Mesendoderm (in vitro differentiated cells): ENCODE measurements around the gene CAT.

Source experiments
- DNase-seq: peaks from one replicate; pipeline ENCODE4 v3.0.0; 2013
- H2AK5ac ChIP-seq: 2 replicates; pipeline ENCODE4 v1.6.1; 2013; ENCODE audit warnings: low read length, inconsistent platforms
- H2BK120ac ChIP-seq: 2 replicates; pipeline ENCODE4 v1.6.1; 2013; ENCODE audit warnings: low read depth, mild to moderate bottlenecking, low read length, moderate library complexity, mixed read lengths
- H2BK15ac ChIP-seq: replicated peaks from 2 replicates; pipeline ENCODE4 v1.6.1; 2013; ENCODE audit warnings: low read depth, mild to moderate bottlenecking, moderate library complexity
- H2BK5ac ChIP-seq: 2 replicates; pipeline ENCODE4 v1.6.1; 2013; ENCODE audit warnings: low read length, inconsistent platforms
- H3K18ac ChIP-seq: 2 replicates; pipeline ENCODE4 v1.6.1; 2013; ENCODE audit warnings: mild to moderate bottlenecking, low read length, mixed read lengths
- H3K23ac ChIP-seq: one replicate; pipeline ENCODE4 v1.6.1; 2013; ENCODE audit warnings: low read length
- H3K27ac ChIP-seq: 2 replicates; pipeline ENCODE4 v1.5.1; 2013; ENCODE audit warnings: low read depth, mild to moderate bottlenecking, inconsistent platforms, low read length, moderate library complexity
- H3K27me3 ChIP-seq: 2 replicates; pipeline ENCODE4 v1.6.1; 2013; ENCODE audit warnings: low read length, control low read depth, mild to moderate bottlenecking, inconsistent platforms; ENCODE audit not compliant: insufficient read depth, poor library complexity
- H3K36me3 ChIP-seq: 2 replicates; pipeline ENCODE4 v1.6.1; 2013; ENCODE audit warnings: low read length, inconsistent platforms; ENCODE audit not compliant: control insufficient read depth, insufficient read depth
- H3K4ac ChIP-seq: one replicate; pipeline ENCODE4 v1.6.1; 2013; ENCODE audit warnings: low read depth, mild to moderate bottlenecking, low read length, moderate library complexity
- H3K4me1 ChIP-seq: 2 replicates; pipeline ENCODE4 v1.6.1; 2013; ENCODE audit warnings: low read depth, low read length, inconsistent platforms; ENCODE audit not compliant: control insufficient read depth
- H3K4me2 ChIP-seq: 2 replicates; pipeline ENCODE4 v1.6.1; 2013; ENCODE audit warnings: low read length
- H3K4me3 ChIP-seq: 2 replicates; pipeline ENCODE4 v1.5.1; 2013; ENCODE audit warnings: mild to moderate bottlenecking, low read length
- H3K56ac ChIP-seq: one replicate; pipeline ENCODE4 v1.6.1; 2013; ENCODE audit warnings: low read length
- H3K79me1 ChIP-seq: 2 replicates; pipeline ENCODE4 v1.6.1; 2013; ENCODE audit warnings: low read length, inconsistent platforms
- H3K79me2 ChIP-seq: 2 replicates; pipeline ENCODE4 v1.6.1; 2013; ENCODE audit warnings: mild to moderate bottlenecking, low read length; ENCODE audit not compliant: control insufficient read depth, insufficient read depth
- H3K9ac ChIP-seq: 2 replicates; pipeline ENCODE4 v1.6.1; 2013; ENCODE audit warnings: low read length, inconsistent platforms
- H4K5ac ChIP-seq: one replicate; pipeline ENCODE4 v1.6.1; 2013; ENCODE audit warnings: low read length
- H4K8ac ChIP-seq: one replicate; pipeline ENCODE4 v1.6.1; 2013; ENCODE audit warnings: low read depth, mild to moderate bottlenecking, control low read depth, low read length, moderate library complexity
- WGBS: extraction: QIAGEN DNeasy Blood & Tissue Kit; methylation state at CpG from one replicate; pipeline ENCODE4 v1.1.7; 2013; ENCODE audit warnings: low lambda C conversion rate, missing lambda C conversion rate; ENCODE audit not compliant: insufficient coverage; ENCODE audit errors: extremely low coverage; 5-methylcytosine and 5-hydroxymethylcytosine counted together

Gene CAT

DNA sequence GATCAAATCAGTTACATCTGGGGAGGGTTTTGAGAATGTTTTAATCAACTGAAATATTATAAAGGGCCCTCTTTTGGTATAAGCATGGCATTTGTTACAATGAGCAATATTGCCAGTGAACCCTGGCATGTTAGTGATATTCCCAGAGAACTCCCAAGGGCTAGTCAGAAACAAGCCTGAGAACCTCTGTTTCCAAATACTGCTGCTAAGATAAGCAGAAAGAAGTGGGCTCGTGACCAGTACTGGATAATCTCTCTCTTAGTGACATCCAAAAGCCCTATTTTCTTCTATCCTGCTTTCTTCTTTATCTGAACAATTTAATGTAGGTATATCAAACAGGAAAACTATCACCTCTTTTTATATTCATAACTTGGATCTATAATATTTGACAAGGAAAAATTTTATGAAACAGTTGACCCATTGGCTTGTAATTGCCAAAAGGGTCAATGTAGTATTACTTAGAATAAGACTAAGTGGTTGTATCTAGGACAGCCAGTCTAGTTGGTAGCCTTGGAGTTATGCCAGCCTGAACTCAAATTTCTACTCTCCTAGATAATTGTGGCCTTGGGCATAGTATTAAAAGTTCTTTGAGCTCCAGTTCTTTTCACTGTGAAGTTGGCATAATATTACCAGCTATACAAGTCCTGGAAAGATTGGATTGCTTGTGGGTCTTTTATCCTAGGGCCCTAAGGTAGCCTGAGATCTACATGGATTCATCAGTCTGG lies 15.7 kb downstream of the CAT start:
- H3K56ac ChIP-seq, result no peak overlapping the region
- no peaks in the 10 kb centered on the region for H3K27me3 ChIP-seq
- H3K9ac ChIP-seq, result no peak overlapping the region
- no CpG with 5 or more reads among the region's 1 CpG for WGBS
- no peak overlapping the region for H3K27ac ChIP-seq
- no peak overlapping the region for H3K18ac ChIP-seq
- no peaks in the 10 kb centered on the region for H3K4me1 ChIP-seq
- H3K36me3 ChIP-seq, result no peaks in the 10 kb centered on the region
- no peak overlapping the region for H3K4ac ChIP-seq
- H4K5ac ChIP-seq, result no peak overlapping the region
- no peak overlapping the region for H2BK5ac ChIP-seq
- no peak overlapping the region for H4K8ac ChIP-seq
- no peak overlapping the region for H2BK15ac ChIP-seq
- H3K4me3 ChIP-seq, result no peak overlapping the region
- no peak for DNase-seq
- H3K23ac ChIP-seq, result no peak overlapping the region
- no peaks in the 10 kb centered on the region for H3K79me2 ChIP-seq
- H3K4me2 ChIP-seq, result no peak overlapping the region
- H2BK120ac ChIP-seq, result no peak overlapping the region
- no peak overlapping the region for H2AK5ac ChIP-seq
- no peaks in the 10 kb centered on the region for H3K79me1 ChIP-seq

DNA sequence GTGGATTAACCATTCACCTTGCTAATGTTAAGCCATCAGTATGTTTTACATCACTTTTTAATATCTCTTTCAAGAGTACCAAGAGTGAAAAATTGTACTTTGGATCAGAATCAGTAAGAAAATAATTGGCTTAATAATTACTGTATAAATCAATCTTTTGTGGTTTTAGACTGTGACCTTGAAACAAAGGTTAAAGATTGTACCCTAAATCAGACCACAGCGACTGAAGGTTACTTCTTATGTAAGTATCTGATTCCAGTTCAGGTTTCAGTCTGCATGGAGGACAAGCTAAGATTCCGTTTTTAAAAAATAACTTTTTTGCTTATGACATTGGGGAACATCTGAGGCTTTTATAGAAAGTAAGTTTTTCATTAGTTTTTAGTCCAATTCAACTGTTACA lies 18.9 kb downstream of the CAT start:
- H3K18ac ChIP-seq, result no peak overlapping the region
- no peaks in the 10 kb centered on the region for H3K4me1 ChIP-seq
- H3K36me3 ChIP-seq, result no peaks in the 10 kb centered on the region
- no peak overlapping the region for H3K23ac ChIP-seq
- H3K9ac ChIP-seq, result no peak overlapping the region
- H3K79me1 ChIP-seq, result no peaks in the 10 kb centered on the region
- no peak overlapping the region for H2BK15ac ChIP-seq
- no peak overlapping the region for H3K56ac ChIP-seq
- H2BK120ac ChIP-seq, result no peak overlapping the region
- no peaks in the 10 kb centered on the region for H3K27me3 ChIP-seq
- no peak overlapping the region for H3K4ac ChIP-seq
- no peak overlapping the region for H4K8ac ChIP-seq
- no CpG with 5 or more reads among the region's 2 CpGs for WGBS
- H3K79me2 ChIP-seq, result no peaks in the 10 kb centered on the region
- H3K4me2 ChIP-seq, result no peak overlapping the region
- no peak overlapping the region for H2AK5ac ChIP-seq
- H3K27ac ChIP-seq, result no peak overlapping the region
- H3K4me3 ChIP-seq, result no peak overlapping the region
- no peak for DNase-seq
- no peak overlapping the region for H4K5ac ChIP-seq
- no peak overlapping the region for H2BK5ac ChIP-seq

DNA sequence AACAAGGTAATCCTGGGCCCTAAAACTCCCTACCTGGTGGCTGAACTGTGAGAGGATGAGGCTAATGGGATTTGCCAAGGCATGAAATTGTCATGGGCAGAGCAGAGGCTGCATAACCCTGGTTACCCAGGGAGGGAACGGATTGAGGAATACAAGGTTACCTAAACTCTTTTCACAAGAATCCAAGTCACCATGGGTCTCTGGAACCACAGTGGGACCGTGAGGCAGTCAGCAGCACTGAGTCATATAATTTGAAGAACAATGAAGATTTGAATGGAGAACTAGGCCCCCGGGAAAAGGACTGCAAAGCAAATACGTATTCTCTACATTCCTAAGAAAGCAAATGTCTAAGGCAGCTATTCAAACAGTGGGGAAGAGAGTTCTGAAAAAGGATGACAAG lies 19.8 kb downstream of the CAT start:
- H4K8ac ChIP-seq, result no peak overlapping the region
- DNase-seq, result peak; percentile 11
- WGBS, result no CpG with 5 or more reads among the region's 4 CpGs

DNA sequence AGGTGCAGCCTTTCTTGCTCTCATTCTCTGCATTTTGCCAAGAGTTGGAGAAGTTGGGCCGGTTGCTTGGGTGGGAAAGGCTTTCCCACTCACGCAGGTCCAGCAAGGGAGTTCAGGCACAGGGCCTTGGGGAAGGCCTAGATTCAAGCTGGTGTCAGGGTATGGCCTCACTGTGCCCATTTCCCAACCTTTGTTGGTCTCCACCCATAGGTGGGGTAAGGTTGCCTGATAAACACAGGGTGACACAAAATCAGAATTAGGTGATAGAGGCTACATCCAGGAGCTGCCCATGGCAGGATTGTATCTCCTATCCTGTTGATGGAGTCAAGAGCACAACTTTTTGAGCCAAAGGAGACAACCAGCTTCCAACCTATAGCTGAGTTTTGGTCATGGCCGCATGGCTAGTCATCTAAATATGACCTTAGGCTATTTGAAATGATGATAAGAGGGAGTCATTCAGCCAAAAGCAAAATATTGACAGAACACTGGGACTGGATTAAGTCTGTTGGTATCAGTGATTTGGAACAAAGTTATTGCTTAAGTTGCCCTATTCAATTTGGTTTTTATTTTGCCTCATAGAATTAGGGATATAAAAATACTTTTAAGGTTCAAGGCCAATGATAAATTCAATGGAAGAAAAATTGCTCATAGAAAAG lies 20.9 kb downstream of the CAT start:
- Histone ChIP-seq H4K8ac (no peak overlapping the region), H3K4me2 (no peak overlapping the region), H3K79me1 (no peaks in the 10 kb centered on the region), H3K79me2 (no peaks in the 10 kb centered on the region), H3K4me1 (no peaks in the 10 kb centered on the region), H2BK120ac (no peak overlapping the region), H2AK5ac (no peak overlapping the region), H3K23ac (no peak overlapping the region), H3K4ac (no peak overlapping the region), H3K27me3 (no peaks in the 10 kb centered on the region), H3K27ac (no peak overlapping the region), H3K18ac (no peak overlapping the region), H2BK5ac (no peak overlapping the region), H4K5ac (no peak overlapping the region), H3K4me3 (no peak overlapping the region), H3K56ac (no peak overlapping the region), H2BK15ac (no peak overlapping the region), H3K9ac (no peak overlapping the region), H3K36me3 (no peaks in the 10 kb centered on the region)
- DNase-seq, result no peak
- no CpG with 5 or more reads among the region's 3 CpGs for WGBS

More for the DNA sequence above, 19.8 kb downstream of the CAT start:
- Histone ChIP-seq H3K4ac (no peak overlapping the region), H3K9ac (no peak overlapping the region), H3K27me3 (no peaks in the 10 kb centered on the region), H3K18ac (no peak overlapping the region), H4K5ac (no peak overlapping the region), H3K79me1 (no peaks in the 10 kb centered on the region), H3K56ac (no peak overlapping the region), H2BK5ac (no peak overlapping the region), H3K4me3 (no peak overlapping the region), H2BK15ac (no peak overlapping the region), H3K27ac (no peak overlapping the region), H3K36me3 (no peaks in the 10 kb centered on the region), H2BK120ac (no peak overlapping the region), H3K79me2 (no peaks in the 10 kb centered on the region), H3K23ac (no peak overlapping the region), H3K4me2 (no peak overlapping the region), H3K4me1 (no peaks in the 10 kb centered on the region), H2AK5ac (no peak overlapping the region)

DNA sequence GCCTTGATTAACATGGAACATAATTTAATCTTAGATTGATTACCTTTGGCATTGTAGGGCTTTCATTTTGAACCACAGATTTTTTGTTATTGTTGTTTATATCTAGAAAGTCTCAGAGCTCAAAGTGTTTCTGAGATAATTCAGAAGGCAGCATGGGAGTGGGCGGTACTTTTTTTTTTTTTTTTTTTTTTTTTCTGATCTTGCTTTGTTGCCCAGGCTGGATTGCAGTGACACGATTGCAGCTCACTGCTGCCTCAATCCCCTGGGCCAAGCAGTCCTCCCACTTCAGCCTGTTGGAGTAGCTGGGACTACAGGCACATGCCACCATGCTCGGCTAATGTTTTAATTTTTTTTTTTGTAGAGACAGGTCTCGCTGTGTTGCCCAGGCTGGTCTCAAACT lies 21.5 kb downstream of the CAT start:
- Histone ChIP-seq H2BK15ac (no peak overlapping the region), H3K18ac (no peak overlapping the region), H3K9ac (no peak overlapping the region), H3K27me3 (no peaks in the 10 kb centered on the region), H2BK5ac (no peak overlapping the region), H3K4me3 (no peak overlapping the region), H3K4ac (no peak overlapping the region), H3K36me3 (no peaks in the 10 kb centered on the region), H3K23ac (no peak overlapping the region), H4K5ac (no peak overlapping the region), H3K56ac (no peak overlapping the region), H3K4me2 (no peak overlapping the region), H4K8ac (no peak overlapping the region), H2BK120ac (no peak overlapping the region), H3K27ac (no peak overlapping the region), H2AK5ac (no peak overlapping the region), H3K4me1 (no peaks in the 10 kb centered on the region), H3K79me1 (no peaks in the 10 kb centered on the region), H3K79me2 (no peaks in the 10 kb centered on the region)
- DNase-seq, result no peak
- WGBS, result no CpG with 5 or more reads among the region's 4 CpGs
